Right lobe of liver (tissue), 6 donors: Measurements from ENCODE around the gene IL5. TPM values are rescaled to one million over a fixed set of nuclear protein-coding genes. Genes with fewer than 3 reads are reported as not detected.

Experiments
- ATAC-seq, 4 donors: fragments of 200-7000 bp; cut with Tn5 transposase; one replicate each; pipeline ENCODE4 v1.9.1; 2020; ENCODE audit warnings: mild to moderate bottlenecking in 4 of 4, moderate library complexity in 4 of 4
- DNase-seq, 3 donors: peaks; one replicate each; pipeline ENCODE4 v3.0.0-alpha.2; 2020
- H3K27ac ChIP-seq, 3 donors: fragments of 200-600 bp; one replicate each; pipeline ENCODE4 v1.8.0; 2022
- H3K27me3 ChIP-seq, 2 donors: fragments of 200-600 bp; one replicate each; pipeline ENCODE4 v1.8.0; 2022
- H3K36me3 ChIP-seq, 4 donors: fragments of 200-600 bp; sonication (generic) in 1 of 4; one replicate each; pipeline versions ENCODE4 v1.5.1 to v1.8.0; 2017 to 2022; ENCODE audit warnings: control low read depth in 1 of 4
- H3K4me1 ChIP-seq, 4 donors: fragments of 200-600 bp; sonication (generic) in 1 of 4; one replicate each; pipeline versions ENCODE4 v1.5.1 to v1.8.0; 2017 to 2022; ENCODE audit warnings: control low read depth in 1 of 4
- H3K4me3 ChIP-seq, 3 donors: fragments of 200-600 bp; one replicate each; pipeline ENCODE4 v1.8.0; 2022
- H3K9me3 ChIP-seq, 4 donors: fragments of 200-600 bp; sonication (generic) in 1 of 4; one replicate each; pipeline versions ENCODE4 v1.5.1 to v1.8.0; 2017 to 2022; ENCODE audit warnings: control low read depth in 1 of 4
- CTCF ChIP-seq, 4 donors: fragments of 200-600 bp in 3 of 4; fragments of 450-650 bp in 1 of 4; IDR thresholded peaks; one replicate each; pipeline versions ENCODE4 v1.5.1 to v1.8.0; 2016 to 2022; ENCODE audit warnings: antibody characterized with exemption in 4 of 4, mild to moderate bottlenecking in 2 of 4
- POLR2A ChIP-seq: fragments of 450-650 bp; IDR thresholded peaks from one replicate; pipeline ENCODE4 v1.6.1; 2017; ENCODE audit warnings: antibody characterized with exemption, mild to moderate bottlenecking
- WGBS: methylation state at CpG from one replicate; pipeline ENCODE4 v1.1.6; 2018; ENCODE audit warnings: low coverage, low lambda C conversion rate; ENCODE audit not compliant: insufficient coverage; ENCODE audit errors: missing lambda C conversion rate; 5-methylcytosine and 5-hydroxymethylcytosine counted together
- intact Hi-C, 2 donors: fragments of 100-400 bp; cut with DNase I; formaldehyde crosslinking; loops; one replicate each; pipeline versions ENCODE4 v1.11.2 to v1.14.1; 2022
- total RNA-seq, 6 experiments: library from RNA; depleted of rRNA in 2 of 6; stranded (reverse); fragments of >200 nt in 2 of 6; fragmentation: NEBNext Ultra II Directional in 3 of 6; extraction: Animal tissue kit (Norgen Biotek cat#: 25700) in 3 of 6; gene quantifications; one replicate each; pipeline versions ENCODE4 v1.1.0 to v1.2.4, GENCODE V29; 2016 to 2023
- donor health status: DM: no; HTN: yes; CAD: no.
- donor health status: DM: no; HTN: no; CAD: no.
- donor health status: DM: no; HTN: no; CAD: no.
- donor health status: DM: no; HTN: yes; CAD: no.
- donor health status: DM: no; HTN: yes; CAD: no.

The IL5 gene
- total RNA-seq, 6 experiments from 2014 or later: not detected

DNA sequence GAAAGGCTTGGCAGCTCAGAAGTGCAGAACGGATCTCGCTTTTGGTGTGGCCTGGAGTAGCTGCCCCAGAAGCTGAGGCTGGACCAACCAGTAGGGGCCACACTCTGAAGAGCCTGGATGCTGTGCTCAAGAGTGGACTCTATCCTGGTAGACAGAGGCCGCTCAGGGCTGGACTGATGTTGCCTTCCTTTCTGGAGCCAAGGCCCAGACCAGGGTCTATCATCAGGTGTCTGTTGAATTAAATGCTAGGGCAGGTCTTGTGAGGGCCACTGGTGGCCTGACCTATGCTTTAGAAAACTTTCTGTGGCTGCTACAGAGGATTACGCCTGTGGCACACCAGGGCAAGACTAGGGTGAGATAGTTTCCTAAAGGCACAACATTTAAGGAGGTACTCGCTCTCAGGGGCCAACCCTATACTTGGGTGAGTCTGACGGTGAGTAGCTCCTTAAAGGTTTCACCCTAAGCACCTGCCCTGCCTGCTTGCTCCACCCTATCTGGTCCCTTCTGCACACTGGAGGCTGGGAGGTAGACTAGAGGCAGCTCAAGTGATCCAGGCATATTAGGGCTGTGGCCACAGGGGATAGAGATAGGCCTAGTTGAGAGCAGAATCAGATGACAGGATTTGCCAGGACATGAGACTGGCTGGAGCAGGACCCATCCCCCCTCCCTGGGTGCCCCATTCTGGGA is 42.9 kb downstream of the IL5 start:
- WGBS: 89% methylated on average over 3 of the region's 6 CpGs
- intact Hi-C loops: loop anchor here (5.0 to 10.0 kb wide), 2 partner anchors 113 to 116 kb away; no protein-coding TSS in a partner anchor
- no peak overlapping the region for H3K4me3 ChIP-seq
- no peak for ATAC-seq
- H3K9me3 ChIP-seq: no peaks in the 10 kb centered on the region
- DNase-seq: peak in 1 of 3 donors; percentile 20
- no peaks in the 10 kb centered on the region for H3K27me3 ChIP-seq
- H3K4me1 ChIP-seq: peaks cover 0 to 54% (median 33%) of the 10 kb centered on the region in 4 donors
- no peaks in the 10 kb centered on the region for H3K36me3 ChIP-seq
- TF ChIP-seq POLR2A (no peak), CTCF (IDR thresholded peaks at IDR 0.05) (no peak)
- peak overlapping the region; percentile 49 to 81 (median 64) for H3K27ac ChIP-seq

DNA sequence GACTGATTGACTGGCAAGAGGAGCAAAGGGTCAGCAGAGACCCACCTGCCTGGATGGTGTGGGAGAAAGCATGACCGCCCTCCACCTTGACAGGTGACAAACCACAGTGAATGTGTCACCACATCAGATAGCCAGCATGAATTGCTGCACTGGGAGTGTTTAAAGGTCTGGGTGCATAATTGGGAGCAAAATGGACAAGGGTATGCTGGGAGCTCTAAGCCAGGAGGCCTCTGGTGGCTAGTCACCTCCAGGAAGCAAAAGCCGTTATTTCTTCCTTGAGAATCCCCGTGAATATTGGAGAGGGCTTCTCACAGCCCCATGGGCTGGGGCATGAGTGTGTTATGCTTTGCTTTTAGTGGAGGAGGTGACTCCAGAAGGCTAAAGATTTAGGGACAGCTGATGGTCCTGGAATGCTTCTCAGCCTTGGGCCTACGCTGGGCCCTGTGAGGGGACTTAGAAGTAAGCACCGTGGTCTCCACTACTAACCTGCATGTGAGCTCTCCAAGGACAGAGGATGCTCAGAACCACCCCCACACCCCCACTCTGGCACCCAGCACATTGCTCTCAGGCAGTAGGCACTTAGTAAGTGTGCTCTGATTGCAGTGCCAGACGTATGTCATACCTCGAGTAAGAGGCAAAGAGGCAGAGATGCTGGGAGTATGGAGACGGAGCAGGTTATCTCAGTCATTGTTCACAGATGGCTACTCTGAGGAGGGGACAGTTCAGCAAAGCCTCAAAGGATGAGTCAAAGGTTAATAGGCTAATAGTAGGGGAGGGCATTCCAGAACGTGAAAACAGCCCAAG is 43.7 kb downstream of the IL5 start:
- DNase-seq (no peak), ATAC-seq (no peak)
- H3K36me3 ChIP-seq: no peaks in the 10 kb centered on the region
- peak overlapping the region in 2 of 3 donors; percentile 64 to 81 for H3K27ac ChIP-seq
- no peak for TF ChIP-seq POLR2A
- TF ChIP-seq CTCF (IDR thresholded peaks at IDR 0.05): no peak
- H3K4me3 ChIP-seq: no peak overlapping the region
- no peaks in the 10 kb centered on the region for H3K27me3 ChIP-seq
- intact Hi-C loops: loop anchor here (5.0 to 10.0 kb wide), 2 partner anchors 112 to 115 kb away; no protein-coding TSS in a partner anchor
- WGBS: 59% methylated on average over 5 of the region's 9 CpGs
- peaks cover 0 to 59% (median 39%) of the 10 kb centered on the region in 4 donors for H3K4me1 ChIP-seq
- no peaks in the 10 kb centered on the region for H3K9me3 ChIP-seq

DNA sequence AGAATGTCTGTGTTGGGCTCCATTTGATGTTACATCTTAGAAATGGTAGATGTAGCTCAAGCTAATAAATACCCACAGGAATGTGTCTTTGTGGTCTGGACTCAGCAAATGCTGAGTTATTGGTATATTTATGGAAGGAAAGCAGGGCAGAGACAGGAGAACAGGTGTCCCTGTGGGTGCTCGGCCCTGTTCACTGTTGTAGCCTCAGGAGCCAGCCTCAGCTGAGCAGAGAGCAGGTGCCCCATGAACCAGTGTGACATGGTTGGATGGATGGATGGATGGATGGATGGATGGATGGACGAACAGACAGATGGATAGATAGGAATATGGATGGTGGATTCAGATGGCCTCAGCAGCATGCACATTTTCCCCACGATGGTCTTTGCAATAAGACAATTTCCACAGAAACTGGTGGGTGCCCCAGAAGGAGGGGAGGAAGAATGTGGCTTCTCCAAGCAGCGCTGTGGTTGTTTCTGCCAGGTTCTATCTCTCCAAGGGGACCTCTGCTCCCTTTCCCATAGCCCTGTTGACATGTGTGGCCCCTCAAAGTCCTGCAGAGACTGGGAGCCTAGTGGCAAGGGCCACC is 44.5 kb downstream of the IL5 start:
- ATAC-seq (no peak), DNase-seq (no peak)
- Histone ChIP-seq H3K27ac (peak overlapping the region; percentile 83 to 92 (median 92)), H3K4me3 (no peak overlapping the region), H3K27me3 (no peaks in the 10 kb centered on the region), H3K36me3 (no peaks in the 10 kb centered on the region), H3K4me1 (peaks cover 0 to 59% (median 39%) of the 10 kb centered on the region in 4 donors), H3K9me3 (no peaks in the 10 kb centered on the region)
- WGBS: 88% methylated on average over 2 of the region's 4 CpGs
- TF ChIP-seq POLR2A: no peak
- no peak for TF ChIP-seq CTCF (IDR thresholded peaks at IDR 0.05)
- intact Hi-C loops: no loop called here

- ATAC-seq (peak; percentile 4 to 36 (median 25)), DNase-seq (peak; percentile 85 to 87 (median 87))
- Histone ChIP-seq H3K4me3 (no peak overlapping the region), H3K9me3 (no peaks in the 10 kb centered on the region), H3K4me1 (peaks cover 0 to 59% (median 37%) of the 10 kb centered on the region in 4 donors), H3K27me3 (no peaks in the 10 kb centered on the region), H3K27ac (peak overlapping the region; percentile 83 to 92 (median 92)), H3K36me3 (no peaks in the 10 kb centered on the region)
- 82% methylated on average over 2 of the region's 3 CpGs for WGBS
- intact Hi-C loops: no loop called here
- TF ChIP-seq POLR2A: peak; percentile 38
- TF ChIP-seq CTCF (IDR thresholded peaks at IDR 0.05): no peak
Measured at GRCh38 chr5:132498152-132498551, 45.2 kb downstream of the IL5 start.
